ENCODE results near the gene MT4.

The MT4 gene

DNA sequence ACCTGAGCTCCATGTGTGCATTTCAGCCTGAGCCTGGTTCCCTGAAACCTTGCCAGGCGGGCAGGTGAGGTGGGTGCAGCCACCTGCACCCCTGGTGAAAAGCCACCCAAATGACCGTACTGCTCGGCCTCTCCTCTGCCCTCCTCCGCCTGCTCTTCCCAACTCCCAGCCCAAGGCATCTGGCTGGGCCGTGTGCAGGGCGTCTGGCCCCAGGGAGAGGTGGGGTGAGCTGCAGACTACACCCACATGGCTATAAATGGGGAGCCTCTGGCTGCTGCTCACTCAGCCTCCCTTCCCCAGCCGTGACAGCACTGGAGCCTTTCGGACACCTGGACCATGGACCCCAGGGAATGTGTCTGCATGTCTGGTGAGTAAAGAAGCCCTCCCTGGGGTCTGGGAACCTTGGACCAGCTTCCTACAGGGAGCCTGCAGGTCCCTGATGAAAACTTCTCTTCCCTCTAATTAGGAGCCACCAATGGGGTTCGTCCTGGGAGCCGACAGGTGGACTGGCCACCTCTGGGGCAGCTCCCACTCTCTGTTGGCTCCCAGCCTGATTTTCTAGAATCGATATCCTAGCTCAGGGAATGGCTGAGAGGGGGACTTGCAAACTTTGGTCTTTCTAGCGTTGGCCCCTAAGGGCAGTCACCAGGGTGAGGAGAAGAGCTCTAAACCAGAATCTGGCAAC lies at the start of gene MT4:
TSS of gene MT4 (plus strand) at position 281 of the 685 bp plus-strand sequence. CDS start at position 337, 56 bp downstream.
- no peak for DNase-seq (ENCODE audit: low read depth in 2 of 2)

DNA sequence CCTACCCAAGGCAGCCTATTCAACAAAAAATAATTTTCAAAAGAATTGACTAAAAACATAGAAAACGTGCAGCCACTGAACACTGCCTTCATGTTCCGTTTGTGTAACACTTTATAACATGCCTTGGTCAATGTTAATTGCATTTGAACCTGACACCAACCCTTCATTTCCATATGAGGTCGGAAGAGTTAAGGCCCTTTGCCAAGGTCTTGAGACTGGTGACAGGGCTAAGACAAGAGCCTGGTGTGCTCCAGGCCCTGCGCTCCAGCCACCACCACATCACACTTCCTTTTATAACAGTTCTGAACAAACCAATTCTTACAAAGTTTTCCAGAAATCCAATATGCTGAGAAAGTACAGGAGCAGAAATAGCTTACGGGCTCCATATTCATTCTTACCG lies 49.2 kb upstream of the MT4 start:
- no peak for DNase-seq (ENCODE audit: low read depth in 2 of 2)

DNA sequence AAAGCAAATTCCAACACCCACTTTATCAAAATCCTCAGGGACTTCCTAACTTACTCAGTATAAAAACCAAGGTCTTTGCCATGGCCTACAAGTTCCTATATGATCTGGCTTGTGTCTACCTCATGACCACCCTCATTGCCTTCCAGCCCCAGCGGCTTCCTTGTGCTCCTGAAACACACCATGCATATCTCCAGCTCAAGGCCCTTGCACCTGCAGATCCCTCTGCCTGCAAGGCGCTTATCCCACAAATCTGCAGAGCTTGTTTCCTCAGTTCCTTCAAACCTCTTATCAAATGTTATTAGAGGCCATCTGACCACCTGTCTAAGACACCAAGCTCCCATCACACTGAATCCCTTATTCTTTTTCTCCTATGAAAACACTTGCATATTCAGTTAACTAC lies 47.7 kb upstream of the MT4 start:
- DNase-seq (ENCODE audit: low read depth in 2 of 2), result no peak

DNA sequence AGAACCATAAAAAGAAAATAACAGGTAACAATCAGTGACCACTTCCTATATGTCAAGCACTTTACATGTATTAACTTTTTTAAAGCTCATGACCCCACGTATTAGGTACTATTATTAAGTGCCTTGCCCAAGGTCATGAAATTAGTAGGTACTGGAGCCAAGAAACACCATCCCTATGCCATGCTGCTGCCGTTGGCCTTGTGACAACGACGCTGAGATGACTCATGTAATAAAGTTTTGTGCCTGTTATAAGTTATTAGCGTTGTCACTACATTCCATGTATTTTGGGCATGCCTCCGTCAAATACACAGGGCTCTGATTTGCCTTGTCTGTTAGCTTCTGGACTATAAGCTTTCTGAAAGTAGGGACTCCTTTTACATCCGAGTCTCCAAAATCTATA lies 46.4 kb upstream of the MT4 start:
- no peak for DNase-seq (ENCODE audit: low read depth in 2 of 2)

DNA sequence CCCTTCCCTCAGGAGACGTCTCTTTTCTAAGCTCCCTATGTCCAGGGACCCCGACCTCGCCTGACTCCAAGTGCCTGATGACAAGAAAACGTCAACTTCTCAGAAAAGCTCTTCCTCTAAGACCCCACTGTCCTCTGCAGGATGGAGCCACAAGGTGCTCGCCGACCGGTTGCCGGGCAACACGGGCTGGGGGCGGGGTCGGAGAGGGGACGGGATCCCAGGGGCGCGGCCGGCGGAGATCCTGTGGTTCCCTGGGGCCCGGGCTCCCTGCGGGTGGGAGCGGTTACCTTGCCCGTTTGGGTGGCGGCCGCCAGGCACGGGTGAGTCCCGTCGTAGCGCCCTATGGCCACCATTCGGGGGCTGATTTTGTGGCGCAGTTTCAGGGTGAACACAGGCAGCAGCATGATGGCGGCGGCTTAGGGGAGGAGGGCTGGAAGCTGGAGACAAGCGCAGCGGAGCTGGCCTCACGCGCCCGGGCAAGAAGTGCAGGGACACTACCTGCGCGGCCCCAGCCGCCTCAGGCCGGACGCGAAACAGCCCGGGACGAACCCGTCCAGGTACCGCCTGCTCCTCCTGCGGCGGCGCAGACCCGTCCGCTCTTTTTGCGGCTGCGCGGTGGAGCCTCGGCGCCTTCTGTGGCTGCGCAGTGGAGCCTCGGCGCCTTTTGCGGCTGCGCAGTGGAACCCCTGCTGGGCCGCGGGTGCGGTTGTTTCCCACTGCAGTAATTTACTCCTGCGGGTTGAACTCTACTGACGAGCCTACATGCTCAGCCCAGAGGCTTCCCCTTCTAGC lies 45.2 kb upstream of the MT4 start, which contains the start of gene BBS2:
TSS of gene BBS2 (minus strand) at position 566 of the 792 bp plus-strand sequence. CDS start at position 404, 162 bp downstream.
- DNase-seq (ENCODE audit: low read depth in 2 of 2), result peak; percentile 86 to 87

DNA sequence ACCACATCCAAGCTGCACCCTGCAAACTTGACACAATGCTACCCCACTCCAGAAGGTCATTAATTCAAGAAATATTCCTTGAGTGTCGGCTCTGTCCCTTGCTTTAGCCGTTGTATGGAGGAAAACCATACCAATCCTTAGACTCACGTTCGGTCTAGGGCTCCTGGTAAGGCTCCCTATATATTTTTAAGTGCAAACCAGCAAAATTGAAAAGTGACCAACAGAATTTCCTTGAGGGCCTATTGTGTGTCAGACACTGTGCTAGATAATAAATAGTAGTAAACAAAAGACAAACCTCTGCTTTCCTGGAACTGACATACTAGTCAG lies 44.7 kb upstream of the MT4 start:
- DNase-seq (ENCODE audit: low read depth in 2 of 2), result no peak

DNA sequence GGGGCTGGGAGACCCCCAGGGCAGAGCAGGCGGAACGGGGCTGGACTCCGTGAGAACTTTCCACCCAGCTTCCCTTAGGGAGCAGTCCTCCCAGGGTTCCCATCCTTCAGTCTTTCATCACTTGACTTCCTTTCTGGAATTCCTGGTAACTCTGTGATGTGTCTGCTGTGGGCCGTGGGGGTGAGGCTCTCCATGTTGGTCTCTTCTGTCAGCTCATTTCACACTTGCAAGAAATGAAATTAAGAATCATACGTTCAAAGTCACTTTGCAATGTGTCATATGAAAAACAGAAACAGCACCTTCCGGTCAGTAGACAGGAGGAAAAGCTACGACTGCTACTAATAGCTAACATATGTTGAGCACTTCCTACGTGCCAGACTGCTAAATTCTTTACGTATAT lies 39.6 kb upstream of the MT4 start:
- no peak for DNase-seq (ENCODE audit: low read depth in 2 of 2)

DNA sequence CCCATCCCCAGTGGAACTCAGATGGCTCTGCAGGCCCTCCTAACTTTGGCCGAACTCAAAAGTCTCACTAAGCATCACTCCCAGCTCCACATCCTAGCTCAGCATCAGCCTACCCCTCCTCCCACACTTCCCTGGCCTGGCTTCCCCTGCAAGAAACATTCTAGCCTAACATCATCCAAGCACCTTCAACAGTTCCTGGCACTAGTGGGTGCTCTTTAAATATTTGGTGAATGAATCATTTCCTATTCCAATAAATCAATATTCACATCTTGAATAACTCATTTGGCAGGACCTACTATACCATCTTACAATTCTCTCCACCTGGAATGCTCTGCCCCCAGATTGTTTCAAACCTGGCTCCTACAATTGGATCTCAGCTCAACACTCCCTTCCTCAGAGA lies 34.0 kb upstream of the MT4 start:
- no peak for DNase-seq (ENCODE audit: low read depth in 2 of 2)

DNA sequence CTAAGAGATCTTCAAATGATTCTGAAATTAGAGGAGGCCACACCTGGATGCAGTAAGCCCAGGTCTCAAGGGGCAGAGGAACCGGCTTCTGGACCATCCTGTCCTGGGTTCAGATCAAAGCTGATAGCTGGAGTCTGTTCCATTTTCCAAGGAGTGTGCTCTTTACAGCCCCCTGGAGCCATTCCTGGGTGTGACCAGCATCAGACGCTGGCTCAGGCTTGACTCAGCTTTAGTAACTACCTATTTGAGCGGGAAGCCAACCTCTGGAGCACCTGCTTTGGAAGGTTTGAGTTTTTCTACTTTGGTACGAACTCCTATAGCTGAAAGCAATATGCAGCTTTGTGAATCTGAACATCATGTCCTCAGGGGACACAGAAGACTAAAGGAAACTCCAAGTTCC lies 32.2 kb upstream of the MT4 start:
- DNase-seq (ENCODE audit: low read depth in 2 of 2), result no peak

DNA sequence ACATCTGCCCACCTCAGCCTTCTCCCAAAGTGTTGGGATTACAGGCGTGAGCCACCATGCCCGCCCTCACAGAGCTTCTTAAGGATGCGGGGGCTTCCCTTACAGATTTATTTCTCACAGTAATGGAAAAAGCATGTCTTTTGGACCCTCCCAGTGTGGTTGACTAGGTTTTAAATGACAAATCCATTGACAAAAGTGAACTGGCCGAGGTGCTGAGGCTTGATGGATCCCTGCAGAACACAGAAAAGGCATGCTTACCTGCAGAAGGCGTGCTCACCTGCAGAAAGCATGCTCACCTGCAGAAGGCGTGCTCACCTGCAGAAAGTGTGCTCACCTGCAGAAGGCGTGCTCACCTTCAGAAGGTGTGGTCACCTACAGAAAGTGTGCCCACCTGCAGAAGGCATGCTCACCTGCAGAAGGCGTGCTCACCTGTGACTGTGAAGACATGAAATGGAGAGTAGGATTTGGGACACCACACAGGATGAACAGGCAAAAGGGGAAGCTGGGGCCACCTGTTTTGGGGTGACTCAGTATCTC lies 30.0 kb upstream of the MT4 start:
- no peak for DNase-seq (ENCODE audit: low read depth in 2 of 2)

DNA sequence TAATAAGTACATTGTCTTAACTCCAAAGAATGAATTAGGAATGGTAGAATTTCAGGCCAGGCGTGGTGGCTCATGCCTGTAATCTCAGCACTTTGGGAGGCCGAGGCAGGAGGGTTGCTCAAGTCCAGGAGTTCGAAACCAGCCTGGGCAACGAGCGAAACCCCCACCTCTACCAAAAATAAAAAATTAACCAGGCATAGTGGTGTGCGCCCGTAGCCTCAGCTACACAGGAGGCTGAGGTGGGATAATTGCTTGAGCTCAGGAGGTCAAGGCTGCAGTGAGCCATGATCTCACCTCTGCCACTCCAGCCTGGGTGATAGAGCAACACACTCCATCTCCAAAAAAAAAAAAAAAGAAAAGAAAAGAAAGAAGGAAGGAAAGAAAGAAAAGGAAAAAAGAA lies 26.5 kb upstream of the MT4 start:
- DNase-seq (ENCODE audit: low read depth in 2 of 2), result no peak

DNA sequence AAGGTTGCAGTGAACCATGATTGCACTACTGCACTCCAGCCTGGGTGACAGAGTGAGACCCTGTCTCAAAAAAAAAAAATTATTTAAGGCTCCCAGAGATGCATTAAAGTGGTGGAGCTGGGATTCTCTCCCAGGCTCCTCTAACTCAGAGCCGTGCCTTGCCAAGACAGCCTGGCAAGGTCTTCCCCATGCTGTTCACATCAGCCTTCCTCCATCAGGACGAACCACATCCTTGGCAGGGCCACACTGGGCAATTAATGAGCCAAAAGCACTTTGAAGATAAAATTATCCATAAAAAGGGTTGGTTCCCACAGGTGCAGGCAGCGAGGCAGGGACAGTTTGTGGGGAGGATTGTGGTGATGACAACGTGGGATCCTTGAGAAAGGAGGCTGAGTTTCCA lies 25.2 kb upstream of the MT4 start:
- DNase-seq (ENCODE audit: low read depth in 2 of 2), result no peak

DNA sequence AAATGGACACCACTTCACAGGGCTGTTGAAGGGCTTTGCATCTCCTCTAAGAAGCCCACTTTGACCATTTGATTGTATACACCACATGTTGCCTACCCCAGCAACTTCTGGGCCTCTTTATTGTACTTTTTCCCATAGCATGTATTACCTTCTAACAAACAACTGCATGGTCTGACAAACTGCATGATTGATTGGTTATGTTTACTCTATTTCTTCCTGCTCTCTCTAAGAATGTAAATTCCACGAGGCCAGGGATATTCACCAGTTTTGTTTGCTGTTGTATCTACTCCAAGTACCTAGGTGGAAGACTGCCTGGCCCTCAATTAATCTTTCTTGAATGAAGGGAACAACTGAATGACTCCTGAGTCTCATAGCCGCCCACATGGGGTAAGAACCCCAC lies 22.8 kb upstream of the MT4 start:
- no peak for DNase-seq (ENCODE audit: low read depth in 2 of 2)

DNA sequence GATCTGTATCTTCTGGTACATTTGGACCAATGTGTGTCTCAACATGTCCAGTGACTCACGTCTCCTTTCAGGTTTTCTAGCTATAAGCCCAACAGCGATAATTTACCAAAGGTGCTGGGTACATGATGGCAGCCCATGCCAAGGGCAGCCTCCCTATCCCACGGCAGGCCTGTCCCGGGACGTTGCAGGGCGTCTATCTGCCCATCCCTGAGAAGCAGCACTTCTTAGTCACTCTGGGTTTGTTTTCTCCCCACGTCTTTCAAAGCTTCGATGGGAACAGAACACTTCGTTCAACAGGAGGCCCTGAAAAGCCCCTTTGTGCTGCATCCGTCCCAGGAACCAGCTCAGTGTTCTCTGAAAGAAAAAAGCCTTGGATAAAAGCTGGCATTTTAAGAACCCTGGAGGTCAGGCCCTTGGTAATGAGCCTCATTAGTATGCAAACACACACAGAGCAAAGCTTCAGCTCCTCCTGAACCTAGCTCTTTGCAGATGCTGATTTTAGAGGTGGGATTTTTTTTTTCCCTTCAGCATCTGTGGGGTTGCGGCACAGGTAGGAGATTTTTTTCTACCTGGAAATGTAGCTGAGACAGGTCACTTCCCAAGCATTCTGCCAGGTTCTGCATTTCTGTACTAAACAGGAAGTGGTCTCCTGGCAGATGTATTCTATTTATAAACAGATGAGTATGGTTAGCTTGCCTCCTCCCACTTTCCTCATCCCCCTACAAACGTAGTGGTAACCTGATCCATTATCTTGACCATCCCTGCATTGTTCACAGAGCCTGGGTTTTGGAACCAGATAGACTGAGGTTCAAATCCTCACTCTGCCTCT lies 17.5 kb upstream of the MT4 start:
- DNase-seq (ENCODE audit: low read depth in 2 of 2), result no peak

DNA sequence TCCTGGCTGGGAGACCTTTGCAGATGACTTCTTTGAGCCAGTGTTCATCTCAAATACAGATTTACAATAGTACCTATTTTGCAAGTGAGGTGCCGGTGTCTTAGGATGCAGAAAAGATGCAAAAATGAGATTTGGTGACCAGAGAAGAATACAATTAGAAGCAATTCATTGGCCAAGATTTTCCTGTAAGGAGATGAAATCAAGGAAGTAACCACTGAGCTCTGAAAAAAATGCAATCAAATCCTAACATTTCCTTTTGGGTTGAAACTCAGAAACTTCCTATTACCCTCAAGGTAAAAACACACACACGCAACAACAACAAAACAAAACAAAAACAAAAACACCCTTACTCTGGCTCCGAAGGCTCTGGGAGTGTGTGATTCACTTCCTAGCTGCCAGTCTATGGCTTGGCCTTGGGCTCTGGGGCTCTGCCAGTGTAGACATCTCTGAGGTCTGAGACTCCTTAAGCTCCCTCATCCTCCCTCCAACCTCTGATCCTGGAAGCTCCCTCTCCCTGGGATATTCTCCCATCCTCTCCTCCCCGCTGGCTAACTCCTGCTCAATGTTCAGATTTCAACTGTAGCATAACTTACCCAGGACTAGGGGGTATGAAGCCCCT lies 16.8 kb upstream of the MT4 start:
- no peak for DNase-seq (ENCODE audit: low read depth in 2 of 2)

DNA sequence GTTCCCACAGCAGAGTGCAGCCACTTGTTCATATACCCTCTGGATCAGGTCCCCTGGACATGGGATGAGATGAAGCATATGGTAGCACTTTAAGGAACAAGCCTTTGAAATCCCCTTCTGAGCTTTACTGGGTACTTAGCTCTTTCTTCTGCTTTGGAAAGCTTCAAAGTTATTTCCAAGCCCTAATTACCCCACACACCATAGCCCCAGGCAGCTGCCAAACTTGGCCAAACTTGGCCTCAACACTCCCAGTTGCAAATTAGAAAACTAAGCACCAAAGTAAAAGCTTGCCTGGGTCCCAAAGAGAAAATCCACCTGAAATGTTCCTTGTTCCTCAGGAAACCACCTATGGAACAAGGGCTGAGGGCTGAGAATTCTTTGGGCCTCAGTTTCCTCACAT lies 15.7 kb upstream of the MT4 start:
- DNase-seq (ENCODE audit: low read depth in 2 of 2), result no peak

DNA sequence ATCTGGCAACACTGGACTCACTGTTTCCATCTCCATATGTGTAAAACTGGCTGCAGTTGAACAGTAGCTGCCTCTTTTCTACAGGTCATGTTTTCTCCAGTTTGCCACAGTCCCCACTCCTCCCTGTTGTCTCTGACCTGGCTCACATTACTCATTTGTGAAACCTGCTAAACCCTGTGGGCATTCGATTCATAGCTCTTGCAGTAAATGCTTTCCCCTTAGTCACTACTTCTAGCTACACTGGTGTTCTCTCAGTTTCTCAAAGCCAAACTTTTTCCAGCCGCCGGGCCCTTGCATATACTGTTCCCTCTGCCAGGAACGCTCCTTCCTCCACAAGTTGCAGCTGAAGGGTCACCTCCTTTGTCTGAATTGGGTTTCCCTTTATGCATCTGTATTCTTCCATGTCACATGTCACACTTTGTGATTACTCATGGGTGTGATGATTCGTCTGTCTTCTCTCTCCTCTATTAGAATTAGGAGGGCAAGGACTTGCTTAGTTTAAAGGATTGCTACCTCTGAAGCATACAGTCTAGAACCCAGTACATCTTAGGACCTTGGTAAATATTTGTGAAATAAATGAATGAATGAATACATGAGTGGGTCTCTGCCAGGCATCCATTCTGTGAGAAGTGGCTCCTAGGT lies 15.0 kb upstream of the MT4 start:
- peak in 1 of 2 donors; percentile 2 for DNase-seq (ENCODE audit: low read depth in 2 of 2)

DNA sequence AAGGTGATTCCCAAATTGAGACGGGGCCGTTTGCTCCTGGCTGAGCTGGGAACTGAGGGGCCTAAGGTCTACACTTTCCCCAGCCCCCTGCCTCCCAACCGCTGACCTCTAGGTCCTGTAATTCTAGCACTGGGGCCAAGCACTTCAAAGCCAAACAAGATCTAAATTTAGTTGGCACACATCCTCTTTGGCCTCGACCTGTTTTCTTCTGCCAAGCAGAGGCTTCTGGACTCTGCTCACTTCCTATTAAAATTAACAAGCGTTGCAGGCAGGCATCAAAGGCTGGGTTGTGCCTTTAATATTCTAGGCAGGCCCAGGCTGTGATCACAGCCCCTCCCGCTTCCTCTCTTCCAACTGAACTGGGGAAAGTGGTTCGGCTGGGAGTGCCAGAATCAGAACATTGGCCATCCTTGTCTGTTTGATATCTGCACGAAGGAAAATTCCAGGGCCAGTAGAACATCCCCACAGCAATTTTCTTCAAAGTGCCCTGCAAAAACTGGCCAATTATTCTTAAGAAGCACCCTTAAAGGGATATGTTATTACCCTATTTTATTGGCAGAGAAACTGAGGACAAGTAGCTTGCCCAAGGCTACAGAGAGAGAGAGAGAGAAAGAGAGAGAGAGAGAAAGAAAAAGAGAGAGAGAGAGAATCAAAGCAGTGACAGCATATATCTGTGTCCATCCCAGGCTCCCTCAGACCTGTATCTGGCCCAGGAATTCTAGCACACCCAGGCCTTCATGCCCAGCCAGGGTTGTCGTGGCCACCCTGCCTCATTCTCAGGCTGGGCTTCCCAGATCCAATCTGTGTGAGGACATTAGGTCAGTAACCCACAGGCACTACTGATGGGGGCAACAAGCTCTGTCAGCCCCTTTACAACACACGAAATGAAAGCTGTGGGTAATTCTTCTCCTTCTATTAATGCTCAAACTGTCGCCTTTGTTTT lies 12.8 kb upstream of the MT4 start:
- DNase-seq (ENCODE audit: low read depth in 2 of 2), result no peak

DNA sequence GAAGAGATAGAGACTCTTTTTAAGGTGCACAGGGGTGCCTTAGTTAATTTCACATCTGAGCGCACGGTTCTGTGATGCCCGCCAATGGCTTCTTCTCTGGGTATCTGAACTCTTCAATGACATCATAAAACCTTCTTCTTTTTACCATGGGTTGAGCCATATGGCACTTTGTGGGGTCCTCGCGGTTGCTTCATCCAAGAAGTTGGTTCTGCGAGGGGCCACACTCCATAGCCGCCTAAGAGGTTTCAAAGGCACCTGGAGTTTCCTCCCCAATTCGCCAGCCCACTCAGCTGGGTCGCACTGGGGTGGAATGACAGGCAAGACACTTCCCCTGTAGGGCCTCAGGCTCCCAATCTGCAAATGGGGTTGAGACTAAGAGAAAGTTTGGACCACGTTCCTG lies 10.4 kb upstream of the MT4 start:
- DNase-seq (ENCODE audit: low read depth in 2 of 2), result no peak

DNA sequence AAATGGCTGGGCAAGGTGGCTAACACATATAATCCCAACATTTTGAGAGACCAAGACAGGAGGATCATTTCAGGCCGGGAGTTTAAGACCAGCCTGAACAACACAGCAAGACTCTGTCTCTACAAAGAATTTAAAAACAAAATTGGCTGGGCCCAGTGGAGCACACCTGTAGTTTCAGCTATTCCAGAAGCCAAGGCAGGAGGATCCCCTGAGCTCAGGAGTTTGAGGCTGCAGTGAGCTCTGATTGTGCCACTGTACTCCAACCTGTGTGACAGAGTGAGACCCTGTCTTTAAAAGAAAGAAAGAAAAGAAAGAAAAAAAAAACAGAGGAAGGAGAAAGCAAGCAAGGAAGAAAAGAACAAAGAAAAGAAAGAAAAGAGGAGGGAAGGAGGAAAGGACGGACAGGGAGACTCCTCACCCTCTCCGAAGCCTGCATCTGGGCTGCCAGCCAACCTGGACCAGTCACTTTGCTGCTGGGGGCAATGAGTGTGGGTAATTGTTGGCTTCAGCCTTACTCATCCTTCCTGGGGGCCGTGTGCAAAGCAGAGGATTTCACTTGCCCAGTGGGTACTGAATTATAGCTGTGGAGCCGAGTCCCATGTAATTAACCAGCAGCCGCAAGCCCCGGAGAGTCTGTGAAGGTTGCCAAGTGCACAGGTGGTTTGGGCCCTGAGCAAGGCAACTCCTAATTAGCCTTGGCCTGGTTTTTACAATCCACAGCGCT lies 6.7 kb upstream of the MT4 start:
- DNase-seq (ENCODE audit: low read depth in 2 of 2), result no peak
